GM12872 (cell line): ENCODE results near the gene TOB1.
A peak's percentile ranks its signal among the peaks of the same experiment; 100 is the strongest.

Source experiments
- TF ChIP-seq, protein P1 (sequence below): IDR thresholded peaks from 3 replicates; pipeline ENCODE4 v1.5.1; 2011; ENCODE audit warnings: low read depth, mild to moderate bottlenecking, low read length, moderate library complexity; ENCODE audit not compliant: insufficient read depth

TOB1 gene, protein sequence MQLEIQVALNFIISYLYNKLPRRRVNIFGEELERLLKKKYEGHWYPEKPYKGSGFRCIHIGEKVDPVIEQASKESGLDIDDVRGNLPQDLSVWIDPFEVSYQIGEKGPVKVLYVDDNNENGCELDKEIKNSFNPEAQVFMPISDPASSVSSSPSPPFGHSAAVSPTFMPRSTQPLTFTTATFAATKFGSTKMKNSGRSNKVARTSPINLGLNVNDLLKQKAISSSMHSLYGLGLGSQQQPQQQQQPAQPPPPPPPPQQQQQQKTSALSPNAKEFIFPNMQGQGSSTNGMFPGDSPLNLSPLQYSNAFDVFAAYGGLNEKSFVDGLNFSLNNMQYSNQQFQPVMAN

DNA sequence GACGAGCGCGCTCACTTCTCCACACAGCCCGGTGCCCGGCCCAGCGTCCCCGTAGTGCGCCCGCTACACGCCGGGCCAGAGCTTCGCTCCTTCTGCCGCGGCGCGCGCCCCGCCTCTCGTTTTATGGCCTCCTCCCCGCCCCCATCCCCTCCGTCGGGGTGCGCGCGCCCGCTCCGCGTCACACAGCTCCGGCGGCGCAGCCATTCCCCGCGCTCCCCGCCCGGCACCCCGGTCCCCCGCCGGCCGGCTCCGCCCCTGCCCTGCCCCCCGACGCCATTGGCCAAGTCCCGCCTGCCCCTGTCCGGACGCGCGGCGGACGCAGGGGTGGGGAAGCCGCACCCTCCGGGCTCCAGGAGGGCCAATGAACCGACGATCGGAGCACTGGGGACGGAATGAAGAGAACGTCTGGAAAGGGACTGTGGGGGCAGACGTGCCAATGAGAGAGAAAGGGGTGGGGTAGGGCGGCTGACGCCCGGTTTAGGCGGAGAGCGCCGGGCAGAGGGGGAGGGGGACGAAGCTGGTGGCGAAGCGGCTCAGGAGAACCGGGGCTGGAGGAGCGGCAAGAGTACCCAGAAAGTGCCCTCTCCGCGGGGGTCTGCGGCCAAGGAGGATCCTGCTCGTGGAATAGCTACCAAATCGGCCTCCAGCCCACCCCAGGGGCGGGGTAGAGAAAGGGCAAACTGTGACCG, at the start of gene TOB1:
TOB1 (minus strand) TSS at position 94 of the 689 bp plus-strand sequence. CDS start 2,337 bp downstream, outside the sequence.
- TF ChIP-seq, protein P1, sequence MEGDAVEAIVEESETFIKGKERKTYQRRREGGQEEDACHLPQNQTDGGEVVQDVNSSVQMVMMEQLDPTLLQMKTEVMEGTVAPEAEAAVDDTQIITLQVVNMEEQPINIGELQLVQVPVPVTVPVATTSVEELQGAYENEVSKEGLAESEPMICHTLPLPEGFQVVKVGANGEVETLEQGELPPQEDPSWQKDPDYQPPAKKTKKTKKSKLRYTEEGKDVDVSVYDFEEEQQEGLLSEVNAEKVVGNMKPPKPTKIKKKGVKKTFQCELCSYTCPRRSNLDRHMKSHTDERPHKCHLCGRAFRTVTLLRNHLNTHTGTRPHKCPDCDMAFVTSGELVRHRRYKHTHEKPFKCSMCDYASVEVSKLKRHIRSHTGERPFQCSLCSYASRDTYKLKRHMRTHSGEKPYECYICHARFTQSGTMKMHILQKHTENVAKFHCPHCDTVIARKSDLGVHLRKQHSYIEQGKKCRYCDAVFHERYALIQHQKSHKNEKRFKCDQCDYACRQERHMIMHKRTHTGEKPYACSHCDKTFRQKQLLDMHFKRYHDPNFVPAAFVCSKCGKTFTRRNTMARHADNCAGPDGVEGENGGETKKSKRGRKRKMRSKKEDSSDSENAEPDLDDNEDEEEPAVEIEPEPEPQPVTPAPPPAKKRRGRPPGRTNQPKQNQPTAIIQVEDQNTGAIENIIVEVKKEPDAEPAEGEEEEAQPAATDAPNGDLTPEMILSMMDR: no peak

DNA sequence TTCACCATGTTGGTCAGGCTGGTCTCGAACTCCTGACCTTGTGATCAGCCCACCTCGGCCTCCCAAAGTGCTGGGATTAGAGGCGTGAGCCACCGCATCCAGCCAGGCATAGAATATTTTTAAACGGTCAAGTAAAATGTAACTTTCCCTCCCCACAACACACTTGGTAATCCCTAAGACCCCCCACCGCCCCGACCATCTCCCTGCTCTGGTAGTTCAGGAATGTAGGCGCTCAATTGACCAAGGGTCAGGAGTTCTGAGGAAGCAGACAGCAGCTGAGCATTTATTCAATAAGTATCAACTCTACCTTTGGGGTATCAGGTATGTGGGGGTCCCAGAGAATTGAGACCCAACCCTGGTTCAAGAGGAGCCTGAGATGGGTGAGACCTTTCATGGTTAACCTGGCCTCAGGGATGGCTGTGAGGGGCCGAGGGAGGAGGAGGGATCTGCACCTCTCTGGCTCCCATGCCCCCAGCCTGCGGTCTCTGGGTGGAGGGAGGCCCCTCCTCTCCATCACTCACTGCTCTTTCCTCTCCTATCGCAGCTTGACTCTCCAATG, 48.4 kb upstream of the TOB1 start:
- TF ChIP-seq, protein P1: no peak

DNA sequence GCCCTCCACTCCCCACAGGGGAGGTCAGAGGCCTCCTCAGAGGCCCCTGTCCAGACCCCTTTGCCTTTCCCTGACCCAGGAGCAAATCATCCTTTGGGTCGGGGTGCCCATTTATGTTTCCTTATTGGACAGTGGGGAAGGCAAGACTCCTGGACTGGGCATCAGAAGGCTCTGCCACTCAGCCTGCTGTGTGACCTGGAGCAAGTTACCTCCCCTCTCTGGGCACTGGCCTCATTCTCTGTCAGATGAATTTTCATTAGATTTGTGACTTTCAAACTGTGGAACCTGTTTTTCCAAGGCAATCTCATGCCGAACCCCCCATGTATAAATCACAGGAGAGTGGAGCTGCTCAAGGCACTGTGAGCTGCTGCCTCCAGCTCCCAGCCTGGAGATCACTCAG, 47.0 kb upstream of the TOB1 start:
- TF ChIP-seq, protein P1: no peak

DNA sequence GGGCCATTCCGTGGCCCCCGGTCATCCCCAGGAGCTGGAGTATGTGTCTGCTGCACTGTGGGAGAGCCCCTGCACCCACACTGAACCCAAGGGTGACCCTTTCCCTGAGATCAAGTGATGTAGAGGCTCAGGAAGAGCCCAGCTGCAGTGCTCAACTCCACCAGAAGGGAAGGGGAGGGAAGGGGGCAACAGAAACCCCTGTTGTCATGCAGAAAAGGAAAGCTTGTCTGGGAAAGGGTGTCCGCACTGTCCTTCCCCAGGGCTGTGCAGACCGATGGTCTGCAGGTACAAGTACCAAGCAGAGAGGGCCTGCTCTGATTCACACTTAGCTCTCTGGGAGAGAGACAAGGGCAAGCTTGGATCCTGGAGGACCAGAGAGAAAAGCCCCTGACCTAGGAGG, 45.7 kb upstream of the TOB1 start:
- TF ChIP-seq, protein P1: 0 out of 3 replicates have a peak, but pooled peaks have one; percentile 8

DNA sequence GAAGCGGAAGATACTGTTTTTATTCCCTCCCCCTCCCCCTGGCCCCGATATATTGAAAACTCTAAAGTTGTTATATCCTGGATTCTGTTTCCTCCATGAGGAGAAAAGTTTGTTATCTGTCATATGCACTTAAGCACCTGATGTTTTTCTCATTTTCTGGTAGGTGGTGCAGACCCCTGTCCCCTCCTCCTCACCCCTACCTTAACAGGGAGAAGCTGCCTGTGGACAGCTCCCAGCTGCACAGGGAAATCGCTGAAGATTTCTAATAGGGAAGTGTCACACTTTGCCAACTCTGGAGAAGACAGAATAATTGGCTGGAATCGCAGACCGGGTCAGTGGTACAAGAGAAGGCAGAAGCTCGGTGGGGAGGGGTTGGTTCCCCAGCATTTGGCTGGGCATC, 45.3 kb upstream of the TOB1 start:
- TF ChIP-seq, protein P1: no peak

DNA sequence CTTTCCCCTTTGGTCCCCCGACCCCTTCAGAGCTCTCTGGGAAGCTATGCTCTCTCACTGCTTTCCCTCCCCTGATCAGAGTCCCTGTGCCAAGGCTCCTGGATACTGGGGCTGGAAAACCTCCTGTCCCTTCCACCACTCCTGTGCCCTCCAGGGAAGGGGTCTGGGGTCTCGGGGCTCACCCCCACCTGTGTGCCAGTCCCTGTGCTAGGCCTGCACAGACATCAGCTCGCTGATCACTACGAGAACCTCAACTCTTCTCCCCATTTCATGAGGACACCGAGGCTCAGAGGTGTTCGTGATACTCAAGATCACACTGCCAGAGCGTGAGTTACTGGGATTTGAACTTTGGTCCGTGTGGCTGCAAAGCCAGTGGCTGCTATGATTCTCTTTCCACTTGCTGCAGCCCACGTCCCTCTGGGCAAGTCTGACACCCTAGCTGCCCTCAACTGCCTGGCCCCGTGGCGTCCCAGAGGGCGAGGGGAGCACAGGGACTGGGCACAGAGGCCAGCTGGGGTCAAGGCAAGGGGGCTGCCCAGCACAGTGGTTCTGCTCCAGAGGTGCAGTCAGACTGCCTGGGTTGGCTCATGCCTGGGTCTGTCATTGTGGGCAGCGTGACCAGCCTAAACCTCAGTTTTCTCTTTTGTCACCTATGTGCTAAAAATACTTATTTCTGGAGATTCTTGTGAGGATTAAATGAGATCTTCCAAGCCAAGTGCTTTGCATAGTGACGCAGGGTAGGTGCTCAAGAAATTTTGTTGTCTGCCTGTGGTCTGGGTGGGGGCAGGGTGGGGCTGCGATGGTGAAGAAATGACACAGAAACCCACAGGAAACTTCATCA, 43.8 kb upstream of the TOB1 start:
- TF ChIP-seq, protein P1: no peak
